Activated CD4-positive, alpha-beta T cell treated with anti-CD3 and anti-CD28 coated beads for 4 hours (primary cell): ENCODE results near the gene CTH.
"Not testable (repeated sequence)": the region's sequence is repeated elsewhere in the genome, so short reads cannot be mapped to it uniquely, and the experiment has no call there.

Source experiments
- DNase-seq, 2 donors: peaks; one replicate each; pipeline ENCODE4 v3.0.0-alpha.2; 2020

CTH gene

GRCh38 chr1:70411360-70411844, 334 bp downstream of the CTH start:
- no peak for DNase-seq

GRCh38 chr1:70415882-70416281, 4.8 kb downstream of the CTH start:
- no peak for DNase-seq

DNA sequence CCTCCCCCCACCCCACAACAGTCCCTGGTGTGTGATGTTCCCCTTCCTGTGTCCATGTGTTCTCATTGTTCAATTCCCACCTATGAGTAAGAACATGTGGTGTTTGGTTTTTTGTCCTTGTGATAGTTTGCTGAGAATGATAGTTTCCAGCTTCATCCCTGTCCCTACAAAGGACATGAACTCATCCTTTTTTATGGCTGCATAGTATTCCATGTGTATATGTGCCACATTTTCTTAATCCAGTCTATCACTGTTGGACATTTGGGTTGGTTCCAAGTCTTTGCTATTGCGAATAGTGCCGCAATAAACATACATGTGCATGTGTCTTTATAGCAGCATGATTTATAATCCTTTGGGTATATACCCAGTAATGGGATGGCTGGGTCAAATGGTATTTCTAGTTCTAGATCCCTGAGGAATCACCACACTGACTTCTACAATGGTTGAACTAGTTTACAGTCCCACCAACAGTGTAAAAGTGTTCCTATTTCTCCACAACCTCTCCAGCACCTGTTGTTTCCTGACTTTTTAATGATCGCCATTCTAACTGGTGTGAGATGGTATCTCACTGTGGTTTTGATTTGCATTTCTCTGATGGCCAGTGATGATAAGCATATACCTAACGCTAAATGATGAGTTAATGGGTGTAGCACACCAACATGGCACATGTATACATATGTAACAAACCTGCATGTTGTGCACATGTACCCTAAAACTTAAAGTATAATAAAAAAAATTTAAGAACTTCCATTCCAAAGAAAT, 8.1 kb downstream of the CTH start:
- DNase-seq: not testable (repeated sequence)

GRCh38 chr1:70420320-70420719, 9.3 kb downstream of the CTH start:
- DNase-seq: no peak

GRCh38 chr1:70426154-70427131, 15.4 kb downstream of the CTH start:
- no peak for DNase-seq

- DNase-seq: no peak
Measured at GRCh38 chr1:70427976-70428375, 16.9 kb downstream of the CTH start.

GRCh38 chr1:70429219-70429618, 18.2 kb downstream of the CTH start:
- no peak for DNase-seq

DNA sequence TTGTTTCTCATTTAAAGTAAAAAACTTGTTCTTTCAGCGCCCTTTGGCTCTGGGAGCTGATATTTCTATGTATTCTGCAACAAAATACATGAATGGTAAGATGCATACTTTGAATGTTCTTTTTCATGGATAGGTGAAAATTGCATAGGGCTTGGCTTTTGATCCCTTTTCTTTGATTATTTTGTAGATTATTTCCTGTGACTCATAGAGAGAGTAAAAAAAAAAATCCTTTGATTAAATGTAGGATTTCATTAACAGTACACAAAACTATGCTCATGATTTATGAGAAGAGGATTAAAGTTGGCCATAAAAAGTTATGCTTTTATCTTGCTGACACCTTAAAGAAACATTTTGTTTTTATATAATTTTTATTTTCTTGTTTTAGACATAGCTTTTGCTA, 18.7 kb downstream of the CTH start:
- DNase-seq: no peak

GRCh38 chr1:70431317-70431716, 20.2 kb downstream of the CTH start:
- DNase-seq: no peak

DNA sequence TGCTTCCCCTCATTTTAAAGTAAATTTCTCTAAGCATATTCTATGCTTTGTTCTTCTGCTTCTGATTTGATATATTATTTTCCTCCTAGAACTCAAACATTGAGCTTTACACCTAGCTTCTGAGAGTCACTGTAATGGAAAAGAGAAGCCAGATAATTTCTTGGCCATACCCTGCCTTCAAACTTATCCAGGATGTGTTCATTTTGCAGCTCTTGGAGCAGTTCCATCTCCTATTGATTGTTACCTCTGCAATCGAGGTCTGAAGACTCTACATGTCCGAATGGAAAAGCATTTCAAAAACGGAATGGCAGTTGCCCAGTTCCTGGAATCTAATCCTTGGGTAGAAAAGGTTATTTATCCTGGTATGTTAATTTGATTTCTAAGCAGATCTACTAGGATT, 20.8 kb downstream of the CTH start:
- DNase-seq: no peak

DNA sequence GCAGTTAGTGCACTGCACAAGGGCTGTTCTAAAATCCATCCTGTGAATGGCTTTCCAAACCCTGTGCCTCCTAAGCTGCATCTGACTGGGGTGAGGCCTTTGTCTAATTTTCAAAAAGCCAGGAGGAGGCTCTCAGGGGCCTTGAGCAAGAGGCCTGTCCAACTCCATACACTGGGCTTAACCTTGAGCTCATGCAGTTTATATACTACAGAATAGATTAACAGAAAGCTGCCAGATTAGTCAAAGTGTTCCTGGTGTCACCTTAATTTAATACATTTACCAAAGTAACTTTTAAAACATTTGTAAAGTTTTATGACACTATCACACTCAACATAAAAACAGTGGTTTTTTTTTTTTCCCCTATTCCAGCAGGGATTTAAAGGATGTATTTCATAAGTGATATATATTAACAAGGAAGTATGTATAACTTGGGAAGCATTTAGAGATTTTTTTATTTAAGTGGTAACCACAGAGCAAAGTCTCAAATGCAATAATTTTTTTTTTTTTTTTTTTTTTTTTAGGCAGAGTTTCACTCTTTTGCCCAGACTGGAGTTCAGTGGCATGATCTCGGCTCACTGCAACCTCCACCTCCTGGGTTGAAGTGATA, 23.3 kb downstream of the CTH start:
- DNase-seq: no peak

DNA sequence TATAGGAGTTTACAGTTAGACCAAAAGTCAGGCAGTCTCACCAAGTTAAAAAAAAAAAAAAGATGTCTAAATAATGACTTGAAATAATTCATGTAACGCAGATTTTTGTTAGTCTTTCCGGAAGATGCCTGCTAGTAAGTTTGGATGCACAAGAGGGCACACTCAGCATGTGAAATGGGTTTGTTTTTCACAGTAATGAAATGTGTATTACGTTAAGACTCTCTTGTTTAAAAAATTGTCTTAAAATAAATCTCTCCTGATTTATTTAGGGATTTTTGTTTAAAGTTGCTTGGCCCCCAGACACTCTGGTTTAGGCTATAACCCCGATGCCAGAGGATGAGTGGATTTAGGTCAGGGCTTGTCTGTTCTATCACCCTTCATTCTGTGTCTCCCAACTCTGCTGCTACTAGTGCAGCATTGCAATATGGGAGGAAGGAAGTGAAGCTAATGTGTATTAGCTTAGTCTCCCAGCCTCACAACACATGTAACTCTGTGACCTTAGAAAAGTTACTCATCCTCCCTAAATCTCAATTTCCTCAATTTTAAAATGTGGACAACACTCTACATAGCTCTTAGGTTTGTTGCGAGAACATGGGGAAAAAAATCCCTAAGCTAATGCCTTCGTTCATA, 25.7 kb downstream of the CTH start:
- no peak for DNase-seq

DNA sequence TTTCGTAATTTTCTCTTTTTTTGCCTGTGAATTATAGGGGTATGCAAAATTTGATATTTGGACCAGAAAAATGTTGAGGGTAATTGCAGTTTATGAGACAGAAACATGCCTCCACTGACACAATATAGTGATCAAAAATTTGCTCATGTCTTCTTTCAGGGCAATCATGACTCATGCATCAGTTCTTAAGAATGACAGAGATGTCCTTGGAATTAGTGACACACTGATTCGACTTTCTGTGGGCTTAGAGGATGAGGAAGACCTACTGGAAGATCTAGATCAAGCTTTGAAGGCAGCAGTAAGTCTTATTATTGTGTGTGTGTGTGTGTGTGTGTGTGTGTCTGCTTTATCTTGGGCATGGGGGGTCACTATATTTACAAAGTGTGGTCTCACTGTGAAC, 27.5 kb downstream of the CTH start:
- DNase-seq: no peak

- DNase-seq: no peak
Measured at GRCh38 chr1:70440642-70441391, 29.7 kb downstream of the CTH start.

DNA sequence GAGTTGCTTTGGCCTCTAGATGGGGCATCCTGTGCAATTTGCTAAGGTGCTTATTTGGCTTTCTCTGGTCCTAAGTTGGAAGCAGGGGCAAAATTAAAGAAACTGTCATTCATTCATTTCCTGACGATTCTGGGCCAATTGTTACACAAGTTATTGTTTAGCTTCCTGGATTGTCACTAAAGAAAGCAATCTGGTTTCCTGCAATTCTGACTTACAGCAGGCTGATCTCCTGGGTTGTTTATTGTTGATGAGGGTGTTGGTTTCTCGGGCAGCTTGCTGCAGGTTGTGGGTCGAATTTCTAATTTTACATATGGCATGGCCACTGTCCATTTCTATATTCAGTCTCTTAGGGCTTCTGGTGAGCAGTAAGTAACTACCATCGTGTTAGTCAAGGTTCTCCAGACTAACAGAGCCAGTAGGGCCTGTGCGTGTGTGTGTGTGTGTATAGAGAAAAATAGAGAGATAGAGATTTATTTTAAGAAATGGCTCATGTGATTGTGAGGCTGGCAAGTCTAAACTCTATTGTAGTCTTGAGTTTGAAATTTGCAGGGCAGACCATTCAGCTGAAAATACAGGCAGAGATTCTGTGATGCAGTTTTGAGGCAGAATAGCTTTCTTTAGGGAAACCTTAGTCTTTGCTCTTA, 30.4 kb downstream of the CTH start:
- DNase-seq: no peak

- no peak for DNase-seq
Measured at GRCh38 chr1:70442490-70442889, 31.4 kb downstream of the CTH start.

GRCh38 chr1:70443739-70444138, 32.7 kb downstream of the CTH start:
- DNase-seq: no peak

DNA sequence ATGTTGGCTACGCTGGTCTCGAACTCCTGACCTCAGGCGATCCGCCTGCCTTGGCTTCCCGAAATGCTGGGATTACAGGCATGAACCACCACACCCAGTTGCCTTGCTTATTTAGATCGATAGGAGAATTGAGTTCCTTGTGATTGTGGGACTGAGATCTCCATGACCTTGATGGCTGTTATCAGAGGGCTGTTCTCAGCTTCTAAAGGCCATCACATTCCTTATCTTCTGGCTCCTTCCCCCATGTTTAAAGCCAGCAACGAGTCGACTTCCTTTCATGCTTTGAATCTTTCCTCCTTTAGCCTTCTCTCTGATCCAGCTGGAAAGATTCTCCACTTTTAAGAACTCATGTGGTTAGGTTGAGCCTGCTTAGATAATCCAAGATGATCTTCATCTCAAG, 38.0 kb downstream of the CTH start:
- no peak for DNase-seq

- DNase-seq: not testable (repeated sequence)
Measured at GRCh38 chr1:70452164-70452939, 41.3 kb downstream of the CTH start.

DNA sequence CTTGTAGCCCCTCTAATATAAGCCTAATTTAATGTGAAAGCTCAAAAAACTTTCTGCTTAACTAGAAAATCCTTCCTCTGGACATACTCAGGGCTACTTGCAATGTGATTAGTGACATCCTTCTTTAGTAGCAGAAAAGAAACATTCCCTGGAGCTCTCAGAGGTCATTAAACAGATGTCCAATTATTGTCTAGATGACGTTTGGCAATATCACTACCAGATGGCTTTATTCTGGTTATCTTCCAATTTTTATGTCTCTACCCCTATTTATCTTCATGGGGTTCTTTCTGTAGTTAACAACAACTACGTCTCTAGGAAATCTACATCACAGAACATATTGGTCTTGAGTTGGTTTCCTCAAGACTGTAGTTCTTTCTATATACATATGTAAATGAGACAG, 44.2 kb downstream of the CTH start:
- DNase-seq: no peak

GRCh38 chr1:70458131-70458530, 47.1 kb downstream of the CTH start:
- DNase-seq: no peak
